H9 (cell line): ENCODE measurements around the gene IQCE. TPM values are rescaled to one million over a fixed set of nuclear protein-coding genes. Genes with fewer than 3 reads are reported as not detected.

Experiments
- DNase-seq: peaks from one replicate; pipeline ENCODE4 v3.0.0-alpha.2; 2017
- H2AFZ ChIP-seq: one replicate; pipeline ENCODE4 v1.6.1; 2013; ENCODE audit warnings: mild to moderate bottlenecking, low read length, control low read depth, moderate library complexity
- H2AK5ac ChIP-seq: 2 replicates; pipeline ENCODE4 v1.6.1; 2013; ENCODE audit warnings: low read length, control low read depth, mixed read lengths; ENCODE audit not compliant: insufficient read length
- H2BK120ac ChIP-seq: one replicate; pipeline ENCODE4 v1.6.1; 2013; ENCODE audit warnings: low read depth, mild to moderate bottlenecking, low read length, control low read depth, inconsistent platforms; ENCODE audit not compliant: poor library complexity, severe bottlenecking
- H2BK12ac ChIP-seq: 2 replicates; pipeline ENCODE4 v1.6.1; 2013; ENCODE audit warnings: low read length, control low read depth, mixed read lengths, low read depth; ENCODE audit not compliant: insufficient read length
- H2BK15ac ChIP-seq: 2 replicates; pipeline ENCODE4 v1.6.1; 2013; ENCODE audit warnings: low read depth, low read length, control low read depth
- H2BK20ac ChIP-seq: one replicate; pipeline ENCODE4 v1.6.1; 2013; ENCODE audit warnings: low read depth, mild to moderate bottlenecking, low read length, control low read depth, inconsistent platforms; ENCODE audit not compliant: poor library complexity, severe bottlenecking
- H2BK5ac ChIP-seq: 2 replicates; pipeline ENCODE4 v1.6.1; 2013; ENCODE audit warnings: low read length, control low read depth, mixed read lengths; ENCODE audit not compliant: insufficient read length
- H3K14ac ChIP-seq: 2 replicates; pipeline ENCODE4 v1.6.1; 2013; ENCODE audit warnings: low read length, control low read depth; ENCODE audit not compliant: insufficient read depth
- H3K18ac ChIP-seq: 2 replicates; pipeline ENCODE4 v1.6.1; 2013; ENCODE audit warnings: low read depth, mild to moderate bottlenecking, mixed read lengths, low read length, control low read depth; ENCODE audit not compliant: insufficient read length
- H3K23ac ChIP-seq: 2 replicates; pipeline ENCODE4 v1.6.1; 2013; ENCODE audit warnings: low read length, control low read depth, mixed read lengths, low read depth; ENCODE audit not compliant: insufficient read length
- H3K23me2 ChIP-seq: 2 replicates; pipeline ENCODE4 v1.6.1; 2013; ENCODE audit warnings: low read depth, mild to moderate bottlenecking, mixed read lengths, low read length, control low read depth; ENCODE audit not compliant: insufficient read length, poor library complexity, severe bottlenecking
- H3K27ac ChIP-seq: 2 replicates; pipeline ENCODE4 v1.5.1; 2013; ENCODE audit warnings: low read length, control low read depth, mixed read lengths, low read depth; ENCODE audit not compliant: insufficient read length
- H3K27me3 ChIP-seq: 2 replicates; pipeline ENCODE4 v1.6.1; 2013; ENCODE audit warnings: low read length, control low read depth, inconsistent platforms; ENCODE audit not compliant: insufficient read depth
- H3K4ac ChIP-seq: 2 replicates; pipeline ENCODE4 v1.6.1; 2013; ENCODE audit warnings: low read depth, mild to moderate bottlenecking, control low read depth, inconsistent platforms, low read length, moderate library complexity
- H3K4me1 ChIP-seq: 2 replicates; pipeline ENCODE4 v1.6.1; 2013; ENCODE audit warnings: low read length, control low read depth, inconsistent platforms; ENCODE audit not compliant: insufficient read depth
- H3K4me2 ChIP-seq: 2 replicates; pipeline ENCODE4 v1.6.1; 2013; ENCODE audit warnings: low read length, control low read depth, mixed read lengths; ENCODE audit not compliant: insufficient read length, insufficient read depth
- H3K56ac ChIP-seq: 2 replicates; pipeline ENCODE4 v1.6.1; 2013; ENCODE audit warnings: low read depth, mild to moderate bottlenecking, mixed read lengths, low read length, control low read depth; ENCODE audit not compliant: insufficient read length
- H3K79me1 ChIP-seq: 2 replicates; pipeline ENCODE4 v1.6.1; 2013; ENCODE audit warnings: low read depth, mild to moderate bottlenecking, moderate library complexity, low read length, control low read depth, inconsistent platforms; ENCODE audit not compliant: insufficient read depth, poor library complexity, severe bottlenecking
- H3K79me2 ChIP-seq: 2 replicates; pipeline ENCODE4 v1.6.1; 2013; ENCODE audit warnings: low read length, control low read depth, inconsistent platforms; ENCODE audit not compliant: insufficient read depth
- H3K9ac ChIP-seq: 2 replicates; pipeline ENCODE4 v1.6.1; 2013; ENCODE audit warnings: low read length, control low read depth, mixed read lengths; ENCODE audit not compliant: insufficient read length; ENCODE audit errors: extremely low read depth
- H3K9me3 ChIP-seq: one replicate; pipeline ENCODE4 v1.6.1; 2013; ENCODE audit warnings: low read depth, low read length, inconsistent platforms; ENCODE audit not compliant: control insufficient read depth
- H3T11ph ChIP-seq: one replicate; pipeline ENCODE4 v1.6.1; 2013; ENCODE audit warnings: mild to moderate bottlenecking, low read length, control low read depth, inconsistent platforms
- H4K20me1 ChIP-seq: one replicate; pipeline ENCODE4 v1.6.1; 2013; ENCODE audit not compliant: control insufficient read depth, insufficient read length, insufficient read depth
- H4K5ac ChIP-seq: 2 replicates; pipeline ENCODE4 v1.6.1; 2013; ENCODE audit warnings: low read depth, mild to moderate bottlenecking, mixed read lengths, low read length, control low read depth; ENCODE audit not compliant: insufficient read length
- H4K8ac ChIP-seq: replicated peaks from 2 replicates; pipeline ENCODE4 v1.6.1; 2013; ENCODE audit warnings: low read length, control low read depth, mixed read lengths, low read depth; ENCODE audit not compliant: insufficient read length
- H4K91ac ChIP-seq: 2 replicates; pipeline ENCODE4 v1.6.1; 2013; ENCODE audit warnings: low read depth, mild to moderate bottlenecking, moderate library complexity, mixed read lengths, low read length, control low read depth; ENCODE audit not compliant: insufficient read length
- H3K27ac Mint-ChIP-seq, 3 experiments: 2 replicates in 2 of 3; 3 replicates in 1 of 3; pipeline ENCODE4 v1.8.0; 2020 to 2021; ENCODE audit warnings: mixed read lengths in 3 of 3, mild to moderate bottlenecking in 1 of 3, moderate library complexity in 1 of 3
- H3K27me3 Mint-ChIP-seq: 2 replicates; pipeline ENCODE4 v1.8.0; 2021; ENCODE audit warnings: low read depth, mild to moderate bottlenecking, moderate library complexity, mixed read lengths
- H3K36me3 Mint-ChIP-seq, 3 experiments: 2 replicates in 2 of 3; 3 replicates in 1 of 3; pipeline ENCODE4 v1.8.0; 2020 to 2021; ENCODE audit warnings: low read depth in 3 of 3, mixed read lengths in 3 of 3; ENCODE audit not compliant: insufficient read depth in 1 of 3
- H3K4me1 Mint-ChIP-seq, 2 experiments: 2 replicates each; pipeline ENCODE4 v1.8.0; 2020; ENCODE audit warnings: mixed read lengths in 2 of 2
- H3K4me3 Mint-ChIP-seq, 2 experiments: 2 replicates in 1 of 2; 3 replicates in 1 of 2; pipeline ENCODE4 v1.8.0; 2020 to 2021; ENCODE audit warnings: mild to moderate bottlenecking in 2 of 2, mixed read lengths in 2 of 2, moderate library complexity in 1 of 2
- H3K9me3 Mint-ChIP-seq, 2 experiments: 2 replicates in 1 of 2; 3 replicates in 1 of 2; pipeline ENCODE4 v1.8.0; 2020; ENCODE audit warnings: mild to moderate bottlenecking in 2 of 2, mixed read lengths in 2 of 2, moderate library complexity in 1 of 2
- WGBS: extraction: QIAGEN DNeasy Blood & Tissue Kit; methylation state at CpG from one replicate; pipeline ENCODE4 v1.1.7; 2013; ENCODE audit warnings: missing lambda C conversion rate, low lambda C conversion rate, mixed read lengths; ENCODE audit not compliant: insufficient read length; ENCODE audit errors: extremely low coverage; 5-methylcytosine and 5-hydroxymethylcytosine counted together
- total RNA-seq: library from RNA; stranded (reverse); gene quantifications from 2 replicates; pipeline ENCODE4 v1.2.1, GENCODE V29; 2021
- TF ChIP-seq, protein P1 (sequence below): fragments of 200-600 bp; sonication (generic); conservative IDR thresholded peaks from 3 replicates; pipeline ENCODE4 v1.8.0; 2021; ENCODE audit warnings: antibody characterized with exemption, mild to moderate bottlenecking

IQCE gene
- total RNA-seq, 1 experiment from 2014 or later, result 7.0 TPM

DNA sequence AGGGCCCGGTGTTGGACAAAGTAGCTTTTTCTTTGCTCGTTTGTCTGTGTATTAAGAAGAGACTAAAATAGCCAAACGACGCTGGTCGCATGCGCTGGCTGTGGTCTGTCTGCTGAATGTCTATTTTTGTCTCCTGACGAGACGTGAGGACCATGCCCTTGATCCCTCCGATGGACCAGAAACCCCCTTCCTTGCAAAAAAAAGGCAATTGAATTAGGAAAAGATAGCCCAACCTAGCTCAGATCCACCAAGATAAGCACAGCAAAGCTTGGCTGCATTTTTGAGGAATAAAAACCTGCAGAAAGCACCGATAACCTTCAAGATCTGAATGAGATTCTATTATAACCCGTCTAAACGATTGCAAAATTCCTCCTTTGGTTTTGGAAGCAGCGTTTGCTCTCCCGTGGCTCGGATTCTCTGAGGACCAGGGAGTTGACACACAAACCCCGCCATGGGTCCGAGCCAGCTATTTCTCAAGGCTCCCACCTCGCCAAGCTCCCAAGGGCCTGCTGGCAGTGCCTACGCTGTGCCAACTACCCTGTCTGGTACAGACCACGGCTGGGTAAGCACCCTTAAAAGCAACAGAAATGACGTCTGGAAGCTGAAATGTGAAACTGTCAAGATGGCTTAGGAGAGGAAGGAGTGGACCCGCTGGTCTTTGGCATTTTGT is 55.3 kb downstream of the IQCE start:
- DNase-seq, result no peak
- H2BK15ac ChIP-seq, result no peak overlapping the region
- no peaks in the 10 kb centered on the region; a peak in 1 of 7 replicates for H3K36me3 Mint-ChIP-seq
- H3K23me2 ChIP-seq, result no peaks in the 10 kb centered on the region
- H3K27ac Mint-ChIP-seq, result peak overlapping the region in 1 of 3 experiments; percentile 53; a peak in 2 of 7 replicates
- H3K27me3 Mint-ChIP-seq, result peaks cover 3% of the 10 kb centered on the region
- no peak overlapping the region for H4K8ac ChIP-seq
- H3K56ac ChIP-seq, result no peak overlapping the region
- H3K14ac ChIP-seq, result no peak overlapping the region; the same call in 1 of the 2 replicates
- H3K4me1 Mint-ChIP-seq, result peaks cover 29 to 40% of the 10 kb centered on the region in 2 experiments
- no CpG with 5 or more reads among the region's 22 CpGs for WGBS
- no peak overlapping the region; a peak in 1 of 5 replicates for H3K4me3 Mint-ChIP-seq
- H2BK120ac ChIP-seq, result no peak overlapping the region
- H3K4me1 ChIP-seq, result peaks cover 9% of the 10 kb centered on the region; the same call in 1 of the 2 replicates
- TF ChIP-seq, protein P1, sequence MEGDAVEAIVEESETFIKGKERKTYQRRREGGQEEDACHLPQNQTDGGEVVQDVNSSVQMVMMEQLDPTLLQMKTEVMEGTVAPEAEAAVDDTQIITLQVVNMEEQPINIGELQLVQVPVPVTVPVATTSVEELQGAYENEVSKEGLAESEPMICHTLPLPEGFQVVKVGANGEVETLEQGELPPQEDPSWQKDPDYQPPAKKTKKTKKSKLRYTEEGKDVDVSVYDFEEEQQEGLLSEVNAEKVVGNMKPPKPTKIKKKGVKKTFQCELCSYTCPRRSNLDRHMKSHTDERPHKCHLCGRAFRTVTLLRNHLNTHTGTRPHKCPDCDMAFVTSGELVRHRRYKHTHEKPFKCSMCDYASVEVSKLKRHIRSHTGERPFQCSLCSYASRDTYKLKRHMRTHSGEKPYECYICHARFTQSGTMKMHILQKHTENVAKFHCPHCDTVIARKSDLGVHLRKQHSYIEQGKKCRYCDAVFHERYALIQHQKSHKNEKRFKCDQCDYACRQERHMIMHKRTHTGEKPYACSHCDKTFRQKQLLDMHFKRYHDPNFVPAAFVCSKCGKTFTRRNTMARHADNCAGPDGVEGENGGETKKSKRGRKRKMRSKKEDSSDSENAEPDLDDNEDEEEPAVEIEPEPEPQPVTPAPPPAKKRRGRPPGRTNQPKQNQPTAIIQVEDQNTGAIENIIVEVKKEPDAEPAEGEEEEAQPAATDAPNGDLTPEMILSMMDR, result no peak
- no peaks in the 10 kb centered on the region for H3K9me3 ChIP-seq
- H2BK20ac ChIP-seq, result no peak overlapping the region
- H3K4ac ChIP-seq, result no peak overlapping the region
- H2AFZ ChIP-seq, result no peak overlapping the region
- H3K9me3 Mint-ChIP-seq, result no peaks in the 10 kb centered on the region; a peak in 2 of 5 replicates
- no peak overlapping the region for H3K9ac ChIP-seq
- no peak overlapping the region for H4K5ac ChIP-seq
- H3T11ph ChIP-seq, result no peak overlapping the region
- H2BK5ac ChIP-seq, result no peak overlapping the region
- H3K79me2 ChIP-seq, result no peaks in the 10 kb centered on the region
- no peaks in the 10 kb centered on the region for H3K27me3 ChIP-seq
- no peak overlapping the region for H2BK12ac ChIP-seq
- no peak overlapping the region for H3K23ac ChIP-seq
- no peak overlapping the region for H3K4me2 ChIP-seq
- no peak overlapping the region for H4K91ac ChIP-seq
- H3K27ac ChIP-seq, result no peak overlapping the region
- no peaks in the 10 kb centered on the region for H4K20me1 ChIP-seq
- H3K18ac ChIP-seq, result no peak overlapping the region
- no peaks in the 10 kb centered on the region for H3K79me1 ChIP-seq
- no peak overlapping the region for H2AK5ac ChIP-seq
